ENCODE data around the gene IPO9.
"Not testable (repeated sequence)": the region's sequence is repeated elsewhere in the genome, so short reads cannot be mapped to it uniquely, and the experiment has no call there.

Gene IPO9

DNA sequence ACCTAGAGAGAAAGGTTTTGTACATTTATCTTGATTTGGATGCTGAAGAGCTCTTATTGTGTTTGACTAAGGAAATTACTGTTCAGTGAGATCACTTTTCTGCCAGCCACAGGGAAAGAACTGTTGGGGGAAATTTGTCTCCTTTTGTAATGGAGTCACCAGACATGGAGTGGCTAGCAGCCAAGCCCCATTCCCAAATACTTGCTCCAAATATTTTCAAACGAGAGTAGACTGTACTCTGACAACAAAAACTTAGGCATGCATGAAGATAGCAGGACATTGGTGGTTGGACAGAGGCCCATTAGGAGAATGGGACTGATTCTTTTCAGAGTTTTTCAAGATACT lies 21.1 kb downstream of the IPO9 start:
- no peak for DNase-seq

DNA sequence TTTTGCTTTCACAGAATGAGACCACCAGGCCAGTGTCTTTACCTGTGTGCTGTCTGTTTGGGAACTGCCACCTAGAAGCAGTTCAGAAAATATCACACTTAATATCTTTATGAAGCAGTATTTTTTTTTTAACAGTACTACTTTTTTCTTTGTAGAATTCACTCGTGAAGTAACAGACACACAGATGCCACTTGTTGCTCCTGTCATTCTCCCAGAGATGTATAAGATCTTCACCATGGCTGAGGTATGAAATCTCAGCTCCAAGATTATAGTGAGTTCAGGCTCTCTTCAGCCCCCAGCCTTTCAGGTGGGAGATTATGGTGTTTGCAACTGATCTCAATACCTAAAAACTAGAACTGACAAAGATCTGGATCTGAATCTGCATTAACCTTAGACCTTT lies 23.0 kb downstream of the IPO9 start:
- DNase-seq: no peak

DNA sequence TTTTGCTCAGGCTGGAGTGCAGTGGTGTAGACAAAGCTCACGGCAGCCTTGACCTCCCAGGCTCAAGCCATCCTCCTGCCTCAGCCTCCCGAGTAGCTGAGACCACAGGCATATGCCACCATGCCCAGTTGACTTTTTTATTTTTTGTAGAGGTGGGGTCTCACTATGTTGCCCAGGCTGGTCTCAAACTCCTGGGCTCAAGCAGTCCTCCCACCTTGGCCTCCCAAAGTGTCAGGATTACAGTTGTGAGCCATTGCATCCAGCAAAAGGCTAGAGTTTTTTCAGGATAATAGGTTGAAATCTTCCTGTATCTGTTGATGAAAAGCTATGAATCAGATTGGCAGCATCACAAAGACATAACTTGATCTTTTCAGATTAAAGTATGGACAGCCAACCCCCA lies 27.8 kb downstream of the IPO9 start:
- DNase-seq: not testable (repeated sequence)

DNA sequence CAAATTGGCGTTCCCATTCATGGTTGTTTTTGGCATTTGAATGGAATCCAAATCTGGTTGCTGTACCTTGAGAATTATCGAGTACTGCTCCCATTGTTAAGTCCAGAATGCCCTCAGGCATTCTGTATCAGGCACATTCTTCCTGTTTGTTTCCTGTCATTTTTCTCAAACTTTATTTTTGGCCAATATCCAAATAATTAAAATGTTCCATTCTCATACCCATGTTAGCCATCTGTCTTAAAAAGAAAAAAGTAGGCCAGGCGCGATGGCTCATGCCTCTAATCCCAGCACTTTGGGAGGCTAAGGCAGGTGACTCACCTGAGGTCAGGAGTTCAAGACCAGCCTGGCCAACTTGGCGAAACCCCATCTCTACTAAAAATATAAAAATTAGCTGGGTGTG lies 30.5 kb downstream of the IPO9 start:
- no peak for DNase-seq

DNA sequence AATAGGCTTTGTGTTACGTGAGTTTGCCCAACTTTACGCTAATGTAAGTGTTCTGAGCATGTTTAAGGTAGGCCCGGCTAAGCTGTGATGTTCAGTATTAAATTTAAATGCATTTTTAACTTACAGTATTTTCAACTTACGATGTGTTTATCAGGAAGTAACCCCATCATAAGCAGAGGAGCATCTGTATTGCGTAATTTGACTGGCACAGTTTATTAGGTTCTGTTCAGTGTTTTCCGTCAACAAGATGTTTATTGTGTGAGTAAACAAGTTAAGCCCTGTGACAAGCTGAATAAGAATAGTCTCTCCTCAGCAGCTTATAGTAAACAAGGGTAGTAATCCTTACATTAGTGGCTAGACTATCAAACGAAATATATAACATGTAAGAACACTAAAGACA lies 32.5 kb downstream of the IPO9 start:
- DNase-seq: no peak

DNA sequence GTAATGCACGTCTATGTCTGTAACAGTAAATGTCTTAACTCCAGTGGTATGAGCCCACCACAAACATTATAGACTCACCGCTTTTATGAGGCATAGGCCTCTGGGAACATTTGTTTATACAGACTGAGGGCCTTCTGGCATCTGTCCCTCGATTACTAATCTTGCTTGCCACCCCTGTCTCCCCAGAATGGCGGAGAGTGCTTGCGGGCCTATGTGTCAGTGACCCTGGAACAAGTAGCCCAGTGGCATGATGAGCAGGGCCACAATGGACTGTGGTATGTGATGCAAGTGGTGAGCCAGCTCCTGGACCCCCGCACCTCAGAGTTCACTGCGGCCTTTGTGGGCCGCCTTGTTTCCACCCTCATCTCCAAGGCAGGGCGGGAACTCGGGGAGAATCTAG lies 41.4 kb downstream of the IPO9 start:
- no peak for DNase-seq

DNA sequence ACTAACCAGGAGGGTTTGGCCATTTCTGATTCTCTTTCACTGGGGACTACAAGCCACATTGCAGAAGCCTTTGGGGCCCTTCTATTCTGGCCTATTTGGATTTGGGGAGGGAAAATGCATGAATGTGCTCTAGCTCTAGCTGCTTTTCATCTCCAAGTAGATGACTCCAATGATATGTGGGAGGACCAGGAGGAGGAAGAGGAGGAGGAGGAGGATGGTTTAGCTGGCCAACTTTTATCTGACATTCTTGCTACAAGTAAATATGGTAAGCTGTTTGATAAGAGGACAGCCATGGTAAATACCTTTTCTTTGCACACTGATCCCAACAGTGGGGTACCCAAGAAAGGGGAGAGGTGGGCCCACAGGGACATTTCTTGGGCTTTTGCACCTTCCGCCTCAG lies 45.7 kb downstream of the IPO9 start:
- no peak for DNase-seq

DNA sequence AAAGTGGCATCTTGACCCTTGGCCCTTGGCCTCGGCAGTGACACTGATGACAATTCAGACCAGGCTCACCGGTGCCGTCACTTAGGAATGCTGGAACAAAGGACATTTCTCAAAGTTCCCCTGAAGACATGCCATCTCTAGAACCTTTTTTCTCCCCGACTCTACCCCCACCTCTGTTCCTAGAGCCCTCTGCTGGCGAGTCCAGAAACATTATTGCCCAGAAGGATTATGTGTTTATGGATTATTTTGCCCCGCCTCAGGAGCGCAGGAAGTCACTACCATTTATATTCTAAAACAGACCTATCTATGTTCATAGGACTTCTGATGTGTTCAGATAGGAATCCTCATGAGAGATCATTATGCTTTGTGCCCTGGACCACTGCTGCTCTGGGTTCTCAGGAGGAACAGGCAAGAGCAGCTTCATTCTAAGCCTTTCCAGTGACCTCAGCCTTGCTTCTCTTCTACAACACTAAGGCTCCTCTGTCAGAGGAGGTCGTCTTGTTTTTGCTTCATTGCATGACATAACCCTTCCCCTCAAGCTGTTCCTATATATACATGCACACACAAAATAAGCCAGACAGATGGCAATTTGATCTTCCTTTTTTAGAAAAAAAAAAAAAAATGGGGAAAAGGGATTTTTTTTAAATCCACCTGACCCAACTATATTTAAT lies 47.3 kb downstream of the IPO9 start:
- DNase-seq: no peak

DNA sequence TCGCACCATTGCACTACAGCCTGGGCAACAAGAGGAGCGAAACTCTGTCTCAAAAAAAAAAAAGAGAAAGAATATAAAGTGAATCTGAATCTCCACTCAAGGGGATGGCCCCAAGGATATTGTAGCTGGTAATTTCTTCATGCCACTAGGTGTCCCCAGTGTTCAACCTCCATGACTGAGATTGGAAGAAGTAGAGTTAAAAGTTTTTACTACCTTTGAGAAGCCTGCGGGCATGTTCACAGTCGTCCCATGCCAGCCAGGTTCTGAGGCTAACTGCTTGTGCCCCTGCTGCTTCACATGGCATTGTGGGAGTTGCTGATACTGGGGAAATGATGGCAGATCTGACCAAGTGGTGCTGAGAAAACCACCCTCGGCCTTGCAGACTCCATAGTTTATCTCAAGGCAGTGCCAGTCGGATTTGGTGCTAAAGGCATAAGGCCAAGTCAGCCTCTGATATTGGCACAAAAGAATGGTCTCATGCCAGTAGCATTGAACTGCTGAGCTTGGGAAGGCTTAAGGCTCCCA lies 49.0 kb downstream of the IPO9 start:
- no peak for DNase-seq

DNA sequence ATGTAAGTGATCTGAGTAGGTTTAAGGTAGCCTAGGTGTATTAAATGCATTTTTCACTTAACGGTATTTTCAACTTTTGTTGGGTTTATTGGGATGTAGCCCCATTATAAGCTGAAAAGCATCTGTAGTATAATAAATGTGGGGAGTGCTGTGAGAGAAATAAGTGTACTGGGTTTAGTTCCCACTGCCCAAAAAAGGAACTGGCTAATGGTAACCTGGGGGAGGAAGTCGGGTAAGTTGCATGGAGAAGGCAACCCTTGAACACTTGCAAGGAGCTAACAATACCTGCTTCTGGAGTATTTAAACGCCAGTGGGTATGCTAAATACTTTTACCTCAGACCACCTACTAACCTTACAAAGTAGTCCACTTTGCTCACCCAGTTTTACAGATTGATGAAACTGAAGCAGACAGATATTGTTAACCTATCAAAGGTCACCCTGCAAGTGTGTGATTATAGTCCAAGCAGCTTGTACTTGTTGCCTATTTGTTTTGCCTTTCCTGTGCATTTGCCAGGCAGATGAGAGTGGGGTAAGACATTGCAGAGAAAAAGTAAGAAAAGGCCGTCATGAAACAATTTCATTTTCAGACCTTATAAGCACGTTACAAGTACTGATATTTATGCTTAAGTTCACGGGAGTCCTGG lies 52.1 kb downstream of the IPO9 start:
- DNase-seq: no peak

DNA sequence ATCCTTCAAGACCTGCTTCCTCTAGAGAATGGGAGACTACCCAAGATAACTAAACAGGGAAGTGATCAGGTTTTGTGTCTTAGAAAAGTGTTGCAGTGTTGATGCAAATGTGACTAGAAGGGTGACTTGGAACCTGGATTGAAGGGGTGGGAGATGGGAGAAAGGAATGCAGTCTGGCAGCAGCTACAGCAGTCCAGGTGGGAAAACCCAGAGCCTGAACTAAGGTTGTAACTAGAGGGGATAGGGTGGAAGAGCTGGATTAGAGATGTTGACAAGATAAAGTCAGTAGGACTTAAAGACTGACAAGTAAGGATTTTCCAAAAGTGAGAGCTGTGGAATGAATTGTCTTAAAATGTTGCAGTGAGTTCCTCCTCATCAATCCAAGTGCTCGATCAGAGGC lies 52.7 kb downstream of the IPO9 start:
- DNase-seq: no peak

DNA sequence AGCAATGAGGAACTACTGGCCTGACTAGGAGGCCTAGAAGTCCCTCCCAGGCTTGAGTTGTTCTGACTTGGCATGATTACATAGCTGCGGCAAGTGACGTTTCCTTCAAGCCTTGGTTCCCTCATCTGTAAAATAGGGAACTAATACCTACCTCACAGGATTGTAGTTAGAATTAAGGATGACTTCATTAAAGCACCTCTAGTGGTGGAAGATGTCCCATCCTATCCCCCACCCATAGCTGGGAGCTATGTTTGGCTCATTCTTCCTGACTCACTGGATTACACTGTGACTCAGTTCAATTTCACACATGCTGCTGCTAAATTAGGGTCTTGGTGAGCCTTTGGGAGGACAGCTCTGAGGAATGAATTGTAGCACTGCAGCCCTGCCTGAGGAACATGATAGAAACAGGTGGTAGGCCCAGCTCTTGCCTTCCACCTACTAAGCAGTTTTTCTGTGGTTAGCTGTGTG lies 53.7 kb downstream of the IPO9 start:
- no peak for DNase-seq

DNA sequence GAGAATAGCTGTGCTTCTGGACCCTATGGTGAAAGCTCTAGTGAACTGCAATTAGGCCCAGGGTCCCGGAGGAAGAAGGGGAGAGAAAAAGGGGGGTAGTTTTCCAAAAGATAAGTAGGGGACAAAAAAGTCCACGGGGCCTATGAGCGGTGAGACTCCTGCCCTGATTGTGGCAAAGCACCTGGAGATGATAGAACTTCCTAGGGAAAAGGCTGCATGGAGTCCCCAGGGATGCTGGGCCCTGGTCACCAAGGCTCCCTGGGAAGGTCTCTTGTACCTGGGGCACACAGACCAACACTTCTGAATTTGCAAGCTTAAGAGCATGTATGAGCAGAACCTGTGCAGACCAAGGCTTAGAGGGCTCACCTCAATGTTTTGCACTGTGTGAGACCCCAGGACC lies 54.3 kb downstream of the IPO9 start:
- DNase-seq: no peak

DNA sequence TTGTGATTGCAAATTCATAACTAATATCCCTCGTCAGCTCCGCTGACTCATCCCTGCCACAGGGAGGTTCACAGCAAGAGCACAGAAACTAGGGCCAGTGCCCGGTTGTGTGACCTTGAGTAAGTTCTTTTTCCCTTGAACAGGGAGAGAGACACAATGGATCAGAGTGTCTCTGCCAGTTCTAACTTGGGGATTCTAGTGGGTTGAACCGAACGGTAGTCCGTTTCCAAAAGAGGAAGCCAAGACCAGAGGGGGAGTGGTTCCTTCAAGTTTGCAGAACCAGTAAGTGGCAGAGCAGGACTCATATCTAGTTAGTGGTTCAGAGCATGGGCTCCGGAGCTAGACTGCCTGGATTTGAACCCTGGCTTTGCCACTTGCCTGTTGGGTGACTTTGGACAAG lies 54.8 kb downstream of the IPO9 start:
- no peak for DNase-seq

DNA sequence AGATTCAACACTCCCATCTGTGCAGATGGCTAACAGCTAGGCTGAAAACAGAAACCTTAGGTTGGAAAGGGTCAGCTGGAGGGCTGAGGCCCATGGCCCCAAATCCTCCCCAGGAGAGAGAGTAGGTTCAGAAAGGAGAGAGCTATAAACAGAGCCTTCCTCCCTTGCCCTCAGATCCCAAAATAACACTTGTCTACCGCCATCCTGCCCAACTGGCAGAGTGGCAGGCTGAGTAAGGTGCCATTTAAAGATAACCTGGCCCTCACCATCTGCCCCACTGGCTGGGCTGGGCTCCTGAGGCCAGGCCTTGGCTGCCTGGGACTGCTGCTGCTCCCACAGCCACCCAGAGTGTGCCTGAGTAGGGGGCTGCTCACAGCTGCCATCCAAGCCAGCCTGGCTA lies 55.5 kb downstream of the IPO9 start:
- DNase-seq: no peak

DNA sequence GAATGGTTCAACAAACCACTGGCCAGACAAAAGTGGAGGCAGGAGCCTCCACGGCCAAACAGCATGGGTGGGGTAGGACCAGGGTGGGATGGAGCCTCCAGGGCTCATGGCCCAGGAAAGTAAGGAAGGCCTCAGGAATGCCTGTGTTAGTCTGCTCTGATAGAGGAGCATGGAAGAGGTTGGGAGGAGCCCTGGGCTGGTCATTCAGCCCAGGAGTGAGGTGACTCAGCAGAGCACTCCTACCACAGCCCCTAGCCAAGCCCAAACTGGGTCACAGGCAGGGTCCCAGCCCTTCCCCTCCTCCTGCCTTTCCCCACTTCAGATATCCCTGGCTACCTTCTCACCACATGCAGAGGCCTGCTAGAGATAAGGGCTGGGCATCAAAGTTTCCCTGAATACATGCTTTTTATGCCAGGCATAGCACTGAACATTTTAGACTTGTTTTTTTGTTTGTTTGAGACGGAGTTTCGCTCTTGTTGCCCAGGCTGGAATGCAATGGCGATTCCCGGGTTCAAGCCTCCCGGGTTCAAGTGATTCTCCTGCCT lies 56.6 kb downstream of the IPO9 start:
- DNase-seq: no peak

DNA sequence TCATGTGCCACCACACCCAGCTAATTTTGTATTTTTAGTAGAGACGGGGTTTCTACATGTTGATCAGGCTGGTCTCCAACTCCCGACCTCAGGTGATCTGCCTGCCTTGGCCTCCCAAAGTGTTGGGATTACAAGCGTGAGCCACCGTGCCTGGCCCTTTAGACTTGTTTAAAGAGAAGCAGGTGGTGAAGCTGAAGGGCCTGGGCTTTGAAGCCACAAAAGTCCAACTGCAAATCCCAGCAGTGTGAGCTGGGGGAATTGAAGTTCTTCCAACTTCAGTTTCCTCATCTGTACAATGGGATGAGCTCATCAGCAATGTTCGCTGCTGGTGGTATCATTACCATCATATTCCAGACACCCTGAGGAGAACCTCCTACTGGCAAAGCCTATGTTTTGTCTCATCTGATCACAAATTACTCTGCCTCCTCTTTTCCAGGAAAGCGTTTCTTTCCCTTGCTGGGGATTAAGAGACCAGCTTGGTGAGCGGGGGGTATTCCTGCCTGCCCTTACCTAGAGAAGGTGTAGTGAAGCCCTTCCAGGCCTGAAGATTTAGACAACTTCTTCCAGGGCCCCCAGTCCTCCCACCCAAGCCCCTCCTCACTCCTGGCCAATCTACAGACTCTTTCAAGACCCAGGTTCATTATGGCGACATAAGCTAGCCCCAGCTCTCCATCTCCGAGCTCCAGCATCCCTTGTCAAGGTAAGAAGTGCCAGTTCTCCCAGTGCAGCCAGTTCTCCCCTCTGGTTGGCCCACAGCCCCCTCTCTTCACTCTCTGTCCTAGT lies 57.3 kb downstream of the IPO9 start:
- DNase-seq: no peak

DNA sequence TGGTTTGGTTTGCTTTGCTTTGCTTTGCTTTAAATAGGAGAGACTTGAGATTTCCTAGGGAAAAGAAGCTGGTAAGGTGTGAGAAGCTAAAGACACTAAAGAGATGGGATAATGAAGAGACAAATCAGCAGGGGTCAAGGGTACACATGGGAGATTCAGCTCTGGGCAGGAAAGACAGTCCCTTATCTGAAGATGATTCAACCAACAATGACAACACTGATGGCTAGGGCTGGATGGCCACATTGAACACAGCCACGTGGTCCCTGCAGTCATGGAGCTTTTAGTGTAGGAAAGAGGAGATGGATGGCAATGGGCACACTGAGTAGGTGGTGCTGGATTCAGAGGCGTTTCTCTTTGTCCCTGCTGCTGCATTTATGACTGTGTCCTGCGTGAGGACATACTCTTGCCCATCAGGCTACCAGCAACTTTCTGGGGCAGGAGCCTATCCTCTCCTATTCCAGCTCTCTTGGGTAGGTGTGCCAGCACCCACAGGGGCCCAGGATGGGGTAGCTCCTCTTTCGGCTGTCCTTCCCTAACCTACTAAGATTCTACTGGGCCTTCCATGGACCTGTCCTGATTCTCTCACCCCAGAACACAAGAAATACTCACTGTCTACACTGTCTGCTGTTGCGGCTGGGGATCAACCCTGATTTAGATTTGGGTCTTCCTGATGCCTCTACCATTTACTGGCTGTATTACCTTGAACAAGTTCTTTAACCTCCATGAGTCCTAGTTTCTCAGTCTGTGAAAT lies 58.3 kb downstream of the IPO9 start:
- DNase-seq: no peak

DNA sequence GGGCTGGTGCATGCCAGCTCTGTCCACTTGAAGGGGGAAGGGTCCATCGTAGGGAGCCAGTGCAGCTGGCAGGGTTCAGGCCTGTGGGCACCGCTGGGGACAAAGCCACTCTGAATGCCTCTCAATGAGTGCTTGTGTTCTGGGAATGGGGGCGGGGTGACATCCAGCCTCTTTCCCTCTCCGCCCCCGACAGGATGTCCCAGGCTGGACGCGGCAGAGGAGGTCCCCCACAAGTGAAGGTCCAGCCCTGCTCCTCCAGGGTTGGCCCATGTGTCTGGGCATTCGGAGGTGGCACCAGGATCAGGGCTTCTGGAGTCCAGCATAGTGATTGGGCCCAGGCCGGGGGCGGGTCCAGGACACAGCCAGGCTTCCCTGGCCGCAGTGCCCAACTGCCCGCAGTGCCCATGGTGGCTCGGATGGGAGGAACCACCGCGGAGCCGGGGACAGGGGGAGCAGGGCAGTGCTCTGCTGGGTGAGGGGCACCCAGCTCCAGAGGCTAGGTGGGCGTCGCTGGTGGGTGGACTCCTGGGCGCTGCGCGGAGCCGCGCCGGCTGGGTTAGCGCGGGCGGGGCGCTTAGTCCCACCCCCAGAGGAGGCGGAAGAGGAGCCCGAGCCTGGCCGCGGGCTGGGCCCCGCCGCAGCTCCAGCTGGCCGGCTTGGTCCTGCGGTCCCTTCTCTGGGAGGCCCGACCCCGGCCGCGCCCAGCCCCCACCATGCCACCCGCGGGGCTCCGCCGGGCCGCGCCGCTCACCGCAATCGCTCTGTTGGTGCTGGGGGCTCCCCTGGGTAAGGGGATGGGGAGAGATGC lies 59.5 kb downstream of the IPO9 start, which contains the start of gene SHISA4:
Gene SHISA4, plus strand, starts transcription at position 617 of the 808 bp plus-strand sequence. Its CDS starts 97 bp downstream, at position 714.
- no peak for DNase-seq

DNA sequence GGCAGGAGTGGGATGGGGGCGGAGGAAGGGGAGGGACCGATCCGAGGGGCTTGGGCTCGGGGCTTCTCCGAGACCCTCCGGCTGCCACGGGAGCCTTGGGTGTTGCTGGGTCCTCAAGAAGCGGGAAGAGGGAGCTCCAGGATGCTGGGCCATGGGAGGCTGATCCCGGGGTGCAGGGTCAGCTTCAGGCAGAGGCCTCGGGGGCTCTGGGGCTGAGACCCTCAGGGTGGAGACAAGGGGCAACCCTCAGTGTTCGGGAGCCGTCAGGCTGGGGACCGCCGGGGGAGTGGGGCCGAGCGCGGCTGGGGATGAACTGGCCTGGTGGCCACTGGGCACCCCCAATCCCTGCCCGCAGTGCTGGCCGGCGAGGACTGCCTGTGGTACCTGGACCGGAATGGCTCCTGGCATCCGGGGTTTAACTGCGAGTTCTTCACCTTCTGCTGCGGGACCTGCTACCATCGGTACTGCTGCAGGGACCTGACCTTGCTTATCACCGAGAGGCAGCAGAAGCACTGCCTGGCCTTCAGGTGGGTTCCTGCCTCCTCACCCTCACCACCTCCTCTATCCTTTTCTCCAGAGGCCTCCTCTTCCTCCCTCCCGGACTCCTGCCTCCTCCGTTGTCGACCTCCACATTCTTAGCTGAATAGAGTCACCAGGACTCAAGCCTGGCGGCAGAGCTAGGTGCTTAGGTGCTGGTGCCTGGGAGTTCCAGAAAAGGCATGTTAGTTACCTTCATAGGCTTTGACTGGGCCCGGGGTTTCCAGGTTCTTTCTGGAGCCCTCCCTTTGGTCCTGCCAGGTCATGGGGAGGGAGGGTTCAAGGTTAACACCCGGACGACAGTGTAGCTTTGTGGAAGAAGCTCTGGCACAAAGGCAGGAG lies 60.4 kb downstream of the IPO9 start:
- no peak for DNase-seq

DNA sequence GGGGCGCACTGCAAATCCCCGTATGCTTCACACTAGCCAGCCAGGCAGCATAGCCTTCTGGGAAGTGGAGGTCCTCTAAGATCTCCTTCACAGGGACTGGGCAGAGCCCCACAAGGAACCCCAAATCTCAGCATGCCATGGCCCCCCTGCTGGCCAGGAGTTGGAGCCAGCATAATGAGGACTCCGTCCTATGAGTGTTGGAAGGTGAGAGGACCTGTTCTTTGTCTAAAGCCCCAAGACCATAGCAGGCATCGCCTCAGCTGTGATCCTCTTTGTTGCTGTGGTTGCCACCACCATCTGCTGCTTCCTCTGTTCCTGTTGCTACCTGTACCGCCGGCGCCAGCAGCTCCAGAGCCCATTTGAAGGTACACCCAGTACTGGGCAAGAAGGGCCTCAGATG lies 61.3 kb downstream of the IPO9 start:
- no peak for DNase-seq
